ENCODE data around the gene CASQ2.

CASQ2 gene

DNA sequence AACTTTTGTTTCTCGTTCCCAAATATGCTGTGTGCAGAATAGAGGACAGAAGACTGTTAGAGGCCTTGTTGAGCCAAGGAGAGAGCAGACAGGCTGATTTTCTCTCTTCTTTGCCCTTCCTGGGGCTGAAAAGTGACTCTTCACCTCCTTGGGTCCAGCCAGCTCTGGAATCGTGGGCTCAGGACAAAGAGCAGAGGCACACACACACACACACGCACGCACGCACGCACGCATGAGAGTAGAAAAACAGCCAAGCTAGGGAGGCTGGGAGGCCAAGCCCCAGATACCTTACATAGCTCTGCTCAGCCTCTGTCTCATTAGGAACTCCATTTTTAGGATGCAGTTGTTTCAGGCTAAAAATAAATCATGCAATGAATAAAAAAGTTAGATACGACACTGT is at the start of gene CASQ2:
TSS of gene CASQ2 (minus strand) at position 166 of the 400 bp plus-strand sequence. CDS start 173 bp downstream, outside the sequence.
- Mint-ChIP-seq H3K36me3 (no peaks in the 10 kb centered on the region), H3K27me3 (peaks cover 10% of the 10 kb centered on the region), H3K9me3 (no peaks in the 10 kb centered on the region), H3K4me3 (no peak within 1 kb of the TSS), H3K4me1 (no peaks in the 10 kb centered on the region), H3K27ac (no peak within 1 kb of the TSS)
- DNase-seq (ENCODE audit: low spot score in 2 of 2), result no peak
- ATAC-seq (ENCODE audit: low read depth), result no peak

DNA sequence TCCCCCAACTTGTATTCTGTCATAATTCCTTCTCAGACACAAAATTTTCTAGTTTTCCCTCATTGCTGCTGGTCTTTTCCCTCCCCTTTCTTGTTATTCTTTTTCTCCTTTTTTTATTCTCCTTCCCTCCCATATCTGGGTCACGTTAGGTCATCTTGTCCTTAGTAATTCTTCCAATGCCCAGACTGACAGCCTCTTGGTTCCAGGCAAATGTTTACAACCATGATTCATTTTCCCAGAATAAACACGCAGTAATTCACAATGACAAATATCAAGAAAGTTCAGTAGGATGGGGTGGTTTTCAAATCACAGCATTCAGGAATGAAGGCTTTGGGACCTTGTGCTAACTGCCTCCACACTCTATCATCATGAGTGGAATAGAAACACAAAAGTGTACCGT is 47.2 kb upstream of the CASQ2 start:
- Mint-ChIP-seq H3K36me3 (no peaks in the 10 kb centered on the region), H3K4me1 (no peaks in the 10 kb centered on the region), H3K27me3 (peaks cover 2% of the 10 kb centered on the region), H3K4me3 (no peak overlapping the region), H3K27ac (no peak overlapping the region), H3K9me3 (no peaks in the 10 kb centered on the region)
- no peak for DNase-seq (ENCODE audit: low spot score in 2 of 2)
- ATAC-seq (ENCODE audit: low read depth), result no peak

DNA sequence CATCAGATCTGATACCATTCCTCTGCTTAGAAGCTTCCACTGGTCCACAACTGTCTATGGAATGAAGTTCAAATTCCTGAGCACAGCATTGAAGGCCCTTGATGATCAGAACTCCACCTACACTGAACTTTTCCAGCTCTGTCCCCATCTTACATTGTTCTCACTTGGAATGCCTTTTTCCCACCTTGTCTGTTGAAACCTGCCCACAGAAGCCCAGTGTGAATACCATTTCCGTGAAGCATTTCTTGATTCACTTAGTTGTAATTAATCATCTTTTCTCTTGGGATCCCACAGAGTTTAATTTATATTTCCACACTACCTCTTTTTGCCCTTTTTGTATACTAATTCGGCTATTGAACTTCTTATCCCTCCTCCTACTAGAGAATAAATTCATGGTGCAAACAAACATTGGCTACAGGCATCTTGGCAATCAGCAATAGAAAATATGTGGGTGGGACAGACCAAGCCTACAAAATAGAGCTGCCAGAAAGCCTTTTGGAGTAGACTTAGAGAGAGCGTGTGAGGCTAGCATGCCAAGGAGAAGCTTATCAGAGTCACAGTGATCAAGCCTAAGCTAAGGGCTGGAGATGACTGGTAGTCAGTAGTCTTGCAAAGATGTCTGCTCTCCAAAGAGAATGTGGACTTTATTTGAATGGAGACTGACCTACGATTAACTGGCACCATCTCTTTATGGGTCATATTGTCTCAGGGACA is 46.3 kb upstream of the CASQ2 start:
- DNase-seq (ENCODE audit: low spot score in 2 of 2) (no peak), ATAC-seq (ENCODE audit: low read depth) (no peak)
- Mint-ChIP-seq H3K4me1 (no peaks in the 10 kb centered on the region), H3K36me3 (no peaks in the 10 kb centered on the region), H3K9me3 (no peaks in the 10 kb centered on the region), H3K27me3 (peaks cover 2% of the 10 kb centered on the region), H3K27ac (no peak overlapping the region), H3K4me3 (no peak overlapping the region)

DNA sequence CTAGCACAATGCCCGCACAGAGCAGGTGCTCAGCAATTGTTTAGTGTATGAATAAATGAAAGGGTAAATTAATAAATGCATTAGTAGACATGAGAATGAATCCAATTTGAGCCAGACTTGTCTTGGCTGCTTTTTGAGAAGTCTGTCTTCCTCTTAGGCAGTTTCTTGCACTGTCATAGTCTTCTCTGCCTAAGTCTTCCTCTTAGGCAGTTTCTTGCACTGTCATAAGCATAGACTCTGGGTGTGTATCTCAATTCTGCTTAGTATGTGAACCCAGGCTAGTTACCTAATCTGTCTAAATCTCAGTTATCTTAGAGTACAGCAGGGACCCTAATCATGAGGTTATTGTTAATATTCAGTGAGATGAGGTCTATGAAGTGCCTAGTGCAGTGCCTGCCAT is 45.2 kb upstream of the CASQ2 start:
- ATAC-seq (ENCODE audit: low read depth) (no peak), DNase-seq (ENCODE audit: low spot score in 2 of 2) (no peak)
- H3K27ac Mint-ChIP-seq, result no peak overlapping the region
- H3K4me1 Mint-ChIP-seq, result no peaks in the 10 kb centered on the region
- peaks cover 3% of the 10 kb centered on the region for H3K27me3 Mint-ChIP-seq
- no peak overlapping the region for H3K4me3 Mint-ChIP-seq
- H3K9me3 Mint-ChIP-seq, result no peaks in the 10 kb centered on the region
- H3K36me3 Mint-ChIP-seq, result no peaks in the 10 kb centered on the region

DNA sequence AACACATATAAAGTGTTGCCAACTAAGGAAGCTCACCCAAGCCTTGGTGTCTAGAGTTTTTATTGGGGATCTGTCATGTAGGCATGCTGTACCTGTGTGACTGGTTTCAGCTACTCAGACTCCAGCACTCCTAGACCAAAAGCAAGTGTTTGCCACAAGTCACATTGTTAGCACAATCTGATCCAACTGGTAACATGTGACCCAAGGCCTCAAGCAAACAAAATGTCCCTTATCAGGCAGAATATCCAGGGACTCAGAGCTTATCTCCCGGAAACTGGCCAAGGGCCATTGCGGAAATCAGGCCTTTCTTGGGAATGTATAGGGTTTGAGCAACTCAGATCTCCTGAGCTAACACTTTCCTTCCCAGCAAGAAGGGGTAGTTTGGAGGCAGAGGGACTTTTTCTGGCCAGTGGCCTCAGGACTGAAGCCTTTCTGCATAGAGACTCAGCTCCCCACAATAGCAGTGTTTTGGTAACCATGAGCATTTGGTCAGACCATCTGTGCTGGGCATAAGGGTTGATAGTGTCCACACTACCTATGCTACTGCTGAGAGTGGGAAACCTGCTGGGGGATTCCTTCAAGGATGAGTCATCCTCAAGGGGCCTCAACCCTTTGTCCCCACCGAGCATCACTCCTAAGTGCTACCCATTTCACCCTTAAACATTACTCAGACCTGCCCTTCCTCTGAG is 42.8 kb upstream of the CASQ2 start:
- DNase-seq (ENCODE audit: low spot score in 2 of 2) (no peak), ATAC-seq (ENCODE audit: low read depth) (no peak)
- H3K4me1 Mint-ChIP-seq, result no peaks in the 10 kb centered on the region
- no peak overlapping the region for H3K27ac Mint-ChIP-seq
- no peak overlapping the region for H3K4me3 Mint-ChIP-seq
- peaks cover 3% of the 10 kb centered on the region for H3K27me3 Mint-ChIP-seq
- H3K9me3 Mint-ChIP-seq, result no peaks in the 10 kb centered on the region
- H3K36me3 Mint-ChIP-seq, result no peaks in the 10 kb centered on the region

DNA sequence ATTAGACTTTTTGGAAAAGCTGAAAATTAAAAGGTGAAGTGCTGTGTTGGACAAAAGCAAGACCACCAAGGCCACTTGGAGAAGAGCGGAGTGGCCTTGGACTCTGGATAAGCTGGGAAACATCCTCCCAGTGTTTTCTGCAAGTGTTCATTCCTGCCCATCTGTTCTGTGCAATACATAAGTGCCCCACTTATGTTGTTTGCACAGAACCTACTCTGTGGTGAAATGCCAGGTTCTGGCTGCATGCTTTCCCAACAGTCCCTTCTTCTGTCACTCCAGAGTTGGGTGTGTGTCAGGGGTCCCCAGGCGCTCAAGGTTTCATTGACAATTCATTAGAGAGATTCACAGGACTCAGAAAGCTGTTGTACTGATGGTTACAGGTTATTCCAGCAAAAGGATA is 42.1 kb upstream of the CASQ2 start:
- H3K27ac Mint-ChIP-seq, result no peak overlapping the region
- H3K36me3 Mint-ChIP-seq, result no peaks in the 10 kb centered on the region
- ATAC-seq (ENCODE audit: low read depth), result no peak
- H3K9me3 Mint-ChIP-seq, result no peaks in the 10 kb centered on the region
- peaks cover 3% of the 10 kb centered on the region for H3K27me3 Mint-ChIP-seq
- no peak for DNase-seq (ENCODE audit: low spot score in 2 of 2)
- H3K4me1 Mint-ChIP-seq, result no peaks in the 10 kb centered on the region
- H3K4me3 Mint-ChIP-seq, result no peak overlapping the region

DNA sequence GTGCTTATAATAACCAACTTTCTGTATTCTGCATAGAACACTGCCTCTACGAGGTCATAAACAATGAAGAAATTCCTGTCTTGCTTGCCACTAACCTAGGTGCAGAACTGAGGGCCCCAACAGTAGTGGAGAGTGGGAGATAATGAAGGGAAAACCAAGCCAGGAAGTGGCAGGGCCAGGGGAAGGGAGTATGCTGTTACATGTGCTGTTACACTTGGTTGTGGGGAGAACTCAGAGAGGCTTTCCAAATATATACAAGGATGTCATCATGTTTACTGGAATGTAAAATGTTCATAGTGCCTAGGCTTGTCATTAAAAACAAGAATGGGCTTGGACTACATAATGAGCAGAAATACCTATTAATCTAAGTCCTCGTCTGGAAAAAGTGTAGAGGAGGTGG is 41.3 kb upstream of the CASQ2 start:
- H3K27ac Mint-ChIP-seq, result no peak overlapping the region
- H3K9me3 Mint-ChIP-seq, result no peaks in the 10 kb centered on the region
- H3K4me3 Mint-ChIP-seq, result no peak overlapping the region
- H3K4me1 Mint-ChIP-seq, result no peaks in the 10 kb centered on the region
- no peak for ATAC-seq (ENCODE audit: low read depth)
- peaks cover 5% of the 10 kb centered on the region for H3K27me3 Mint-ChIP-seq
- H3K36me3 Mint-ChIP-seq, result no peaks in the 10 kb centered on the region
- no peak for DNase-seq (ENCODE audit: low spot score in 2 of 2)

DNA sequence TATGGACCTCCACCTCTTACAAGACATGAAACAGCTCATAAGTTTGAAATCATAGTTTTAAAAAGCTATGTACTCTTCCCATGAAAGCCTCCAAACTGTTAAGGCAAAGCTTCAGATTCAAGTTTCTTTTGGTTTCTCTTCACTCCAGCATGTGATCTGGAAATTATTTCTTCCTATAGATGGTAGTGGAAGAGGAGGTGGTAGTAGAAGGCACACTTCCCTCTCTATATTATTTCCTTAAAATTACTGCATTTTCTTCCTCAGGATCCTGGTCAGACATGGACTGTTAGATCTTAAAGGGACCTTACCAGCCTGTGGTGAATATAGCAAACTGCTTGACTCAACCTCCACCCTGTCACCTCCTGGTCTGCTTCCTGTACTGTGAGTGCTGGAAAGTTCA is 40.6 kb upstream of the CASQ2 start:
- H3K4me1 Mint-ChIP-seq, result no peaks in the 10 kb centered on the region
- DNase-seq (ENCODE audit: low spot score in 2 of 2), result no peak
- no peaks in the 10 kb centered on the region for H3K9me3 Mint-ChIP-seq
- H3K4me3 Mint-ChIP-seq, result no peak overlapping the region
- ATAC-seq (ENCODE audit: low read depth), result no peak
- H3K27ac Mint-ChIP-seq, result no peak overlapping the region
- no peaks in the 10 kb centered on the region for H3K36me3 Mint-ChIP-seq
- peaks cover 5% of the 10 kb centered on the region for H3K27me3 Mint-ChIP-seq

DNA sequence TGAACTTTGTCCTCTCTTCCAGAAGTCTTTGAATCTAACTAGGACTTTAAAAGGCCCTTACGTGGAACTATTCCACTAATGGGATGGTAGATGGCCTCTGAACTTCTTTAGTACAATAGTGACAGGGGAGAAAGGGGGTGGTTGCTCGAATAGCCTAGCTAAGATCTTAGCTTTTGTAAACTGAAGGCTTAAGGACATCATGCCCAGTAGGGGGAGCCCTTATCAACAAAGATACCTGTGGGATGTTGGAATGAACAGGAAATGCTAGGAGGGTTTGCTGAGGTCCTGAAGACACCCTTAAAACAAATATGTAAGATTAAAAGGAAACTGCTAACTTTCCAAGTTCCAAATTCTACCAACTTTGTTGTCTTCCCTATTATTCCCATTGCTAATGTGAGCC is 39.2 kb upstream of the CASQ2 start:
- H3K9me3 Mint-ChIP-seq, result no peaks in the 10 kb centered on the region
- H3K27me3 Mint-ChIP-seq, result peaks cover 4% of the 10 kb centered on the region
- H3K36me3 Mint-ChIP-seq, result no peaks in the 10 kb centered on the region
- no peaks in the 10 kb centered on the region for H3K4me1 Mint-ChIP-seq
- no peak overlapping the region for H3K4me3 Mint-ChIP-seq
- ATAC-seq (ENCODE audit: low read depth), result peak; percentile 49
- peak; percentile 25 to 29 for DNase-seq (ENCODE audit: low spot score in 2 of 2)
- no peak overlapping the region for H3K27ac Mint-ChIP-seq

DNA sequence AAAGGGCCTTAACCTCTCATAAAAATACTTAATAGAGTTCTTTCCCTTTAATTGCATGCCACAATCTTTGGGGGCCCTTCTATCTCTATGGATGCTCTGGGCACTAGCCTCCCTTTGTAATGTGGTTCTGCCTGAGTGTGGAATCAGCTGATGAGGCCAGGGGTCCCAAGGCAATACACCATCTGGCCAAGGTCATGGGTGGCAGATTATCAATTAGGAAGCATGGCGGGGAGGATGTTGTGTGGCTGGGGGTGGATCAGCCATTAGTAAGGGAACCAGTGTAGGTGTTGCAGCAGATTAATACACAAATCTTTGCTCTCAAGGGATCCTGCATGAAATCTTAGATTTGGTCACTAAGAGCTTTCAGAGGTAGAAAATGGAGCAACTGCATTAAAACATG is 37.1 kb upstream of the CASQ2 start:
- Mint-ChIP-seq H3K4me3 (no peak overlapping the region), H3K9me3 (no peaks in the 10 kb centered on the region), H3K36me3 (no peaks in the 10 kb centered on the region)

DNA sequence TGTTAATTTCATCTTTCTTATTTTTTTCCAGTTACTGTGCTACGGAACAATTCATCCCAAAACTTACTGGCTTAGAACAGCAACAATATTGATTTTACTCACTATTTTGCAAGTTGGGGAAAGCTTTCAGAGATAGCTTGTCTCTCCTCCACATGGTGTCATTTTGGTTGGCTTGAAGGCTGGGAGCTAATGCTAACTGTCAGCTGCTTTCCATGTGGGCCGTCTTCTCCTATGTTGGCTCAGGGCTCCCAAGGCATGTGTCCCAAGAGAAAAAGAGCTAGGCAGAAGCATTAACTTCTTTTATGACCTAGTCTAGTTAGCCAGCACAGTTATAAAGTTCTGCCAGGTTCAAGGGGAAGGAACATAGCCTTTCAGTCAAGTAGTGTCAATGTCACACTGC is 33.9 kb upstream of the CASQ2 start:
- no peaks in the 10 kb centered on the region for H3K9me3 Mint-ChIP-seq
- no peaks in the 10 kb centered on the region for H3K36me3 Mint-ChIP-seq
- H3K27ac Mint-ChIP-seq, result no peak overlapping the region
- no peaks in the 10 kb centered on the region for H3K4me1 Mint-ChIP-seq
- H3K4me3 Mint-ChIP-seq, result no peak overlapping the region
- peaks cover 2% of the 10 kb centered on the region for H3K27me3 Mint-ChIP-seq
- ATAC-seq (ENCODE audit: low read depth) (no peak), DNase-seq (ENCODE audit: low spot score in 2 of 2) (no peak)

More for the DNA sequence above, 37.1 kb upstream of the CASQ2 start:
- no peak for ATAC-seq (ENCODE audit: low read depth)
- Mint-ChIP-seq H3K27me3 (peaks cover 4% of the 10 kb centered on the region), H3K4me1 (no peaks in the 10 kb centered on the region), H3K27ac (no peak overlapping the region)
- no peak for DNase-seq (ENCODE audit: low spot score in 2 of 2)

DNA sequence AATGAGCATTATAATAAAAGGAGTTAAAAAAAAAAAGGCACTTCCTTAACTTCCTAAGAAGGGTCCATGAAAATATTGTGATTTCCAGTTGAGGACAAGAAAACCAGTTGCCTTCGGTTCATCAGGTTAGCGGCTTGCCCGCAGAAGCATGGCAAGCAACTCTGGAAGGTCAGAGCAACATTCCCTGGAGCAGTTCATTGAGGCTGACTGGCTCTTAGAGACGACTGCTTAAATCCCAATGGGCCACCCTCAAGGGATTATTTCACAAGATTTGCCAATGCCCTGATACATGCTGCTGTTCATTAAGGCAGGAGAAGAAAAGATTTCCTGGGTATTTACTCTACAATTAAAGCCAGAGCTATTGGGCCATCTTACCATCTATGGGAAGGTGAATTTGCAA is 29.0 kb upstream of the CASQ2 start:
- Mint-ChIP-seq H3K9me3 (no peaks in the 10 kb centered on the region), H3K4me1 (no peaks in the 10 kb centered on the region), H3K27ac (no peak overlapping the region), H3K4me3 (no peak overlapping the region), H3K36me3 (no peaks in the 10 kb centered on the region), H3K27me3 (peaks cover 10% of the 10 kb centered on the region)
- ATAC-seq (ENCODE audit: low read depth) (no peak), DNase-seq (ENCODE audit: low spot score in 2 of 2) (no peak)

DNA sequence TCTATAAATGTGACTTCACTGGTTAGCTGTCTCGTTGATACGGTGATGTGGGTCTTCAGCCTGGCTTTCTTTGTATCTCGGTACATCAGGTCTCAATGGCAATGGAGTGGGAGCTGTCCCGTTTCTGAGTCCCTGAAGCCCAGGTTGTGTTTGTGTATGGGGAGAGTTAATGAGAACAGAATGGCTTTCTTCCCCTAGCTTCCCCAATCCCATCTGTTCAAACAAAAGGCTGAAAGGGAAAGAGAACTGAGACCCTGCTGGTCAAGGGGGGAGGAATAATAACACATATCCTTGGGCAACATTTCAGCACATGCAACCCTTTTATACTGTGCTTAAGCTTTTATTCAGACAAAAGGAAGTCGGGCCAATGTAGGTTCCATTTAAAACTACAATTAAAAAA is 28.4 kb upstream of the CASQ2 start:
- Mint-ChIP-seq H3K4me1 (no peaks in the 10 kb centered on the region), H3K9me3 (no peaks in the 10 kb centered on the region), H3K27ac (no peak overlapping the region), H3K4me3 (no peak overlapping the region), H3K27me3 (peaks cover 12% of the 10 kb centered on the region), H3K36me3 (no peaks in the 10 kb centered on the region)
- no peak for ATAC-seq (ENCODE audit: low read depth)
- no peak for DNase-seq (ENCODE audit: low spot score in 2 of 2)

DNA sequence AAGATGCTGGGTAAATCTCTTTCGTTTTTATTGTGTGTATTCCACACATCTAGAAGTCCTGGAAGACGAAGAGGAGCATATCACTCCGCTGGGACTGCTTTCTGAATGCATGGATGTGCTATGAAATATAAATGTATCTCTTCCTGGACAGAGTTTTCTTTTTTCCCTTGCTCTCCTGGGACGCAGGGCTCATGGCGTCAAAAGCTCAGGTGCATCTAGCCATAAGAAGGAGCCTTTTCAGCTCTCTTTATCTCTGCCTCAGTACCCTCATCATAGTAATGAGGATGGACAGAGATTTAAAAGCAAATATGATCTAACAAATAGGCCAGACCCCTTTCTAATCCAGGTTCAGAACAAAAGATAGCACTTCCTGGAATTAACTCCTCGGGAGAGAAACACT is 27.5 kb upstream of the CASQ2 start:
- Mint-ChIP-seq H3K36me3 (no peaks in the 10 kb centered on the region), H3K4me1 (no peaks in the 10 kb centered on the region), H3K4me3 (no peak overlapping the region), H3K27ac (no peak overlapping the region), H3K27me3 (peaks cover 12% of the 10 kb centered on the region), H3K9me3 (no peaks in the 10 kb centered on the region)
- ATAC-seq (ENCODE audit: low read depth) (no peak), DNase-seq (ENCODE audit: low spot score in 2 of 2) (no peak)

Measured in memory B cell (primary cell).